Fibroblast of gingiva (primary cell): ENCODE results near the gene SPATA1.
"Not testable (repeated sequence)": the region's sequence is repeated elsewhere in the genome, so short reads cannot be mapped to it uniquely, and the experiment has no call there.

ENCODE experiments used
- DNase-seq: peaks from one replicate; pipeline ENCODE4 v3.0.0-alpha.2; 2011; ENCODE audit warnings: low read depth

Gene SPATA1

DNA sequence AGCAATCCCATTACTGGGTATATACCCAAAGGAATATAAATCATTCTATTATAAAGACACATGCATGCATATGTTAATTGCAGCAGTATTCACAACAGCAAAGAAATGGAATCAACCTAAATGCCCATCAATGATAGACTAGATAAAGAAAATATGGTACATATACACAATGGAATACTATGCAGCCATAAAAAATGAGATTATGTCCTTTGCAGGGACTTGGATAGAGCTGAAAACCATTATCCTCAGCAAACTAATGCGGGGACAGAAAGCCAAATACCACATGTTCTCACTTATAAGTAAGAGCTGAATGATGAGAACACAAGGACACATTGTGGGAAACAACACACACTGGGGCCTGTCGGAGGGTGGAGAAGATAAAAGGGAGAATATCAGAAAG is 88.8 kb downstream of the SPATA1 start:
- DNase-seq, result not testable (repeated sequence)

DNA sequence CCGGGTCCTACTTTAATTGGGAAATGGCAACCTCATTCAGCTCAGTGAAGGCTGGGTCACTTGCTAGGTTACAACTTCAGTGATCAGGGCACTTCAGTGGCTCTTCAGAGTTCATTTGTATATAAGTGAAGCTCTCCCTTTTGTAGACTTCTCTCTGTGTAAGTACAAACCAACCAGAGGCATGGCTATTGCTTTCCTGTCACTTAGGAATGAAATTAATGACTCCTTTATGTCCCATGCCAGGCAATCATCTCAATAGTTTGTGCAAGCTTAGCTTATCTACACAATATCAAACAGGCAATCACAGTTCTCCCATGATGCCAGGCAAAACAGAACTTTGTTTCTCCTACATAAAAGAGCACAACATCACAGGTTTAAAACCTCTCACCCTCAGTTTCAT is 90.8 kb downstream of the SPATA1 start:
- DNase-seq, result no peak

DNA sequence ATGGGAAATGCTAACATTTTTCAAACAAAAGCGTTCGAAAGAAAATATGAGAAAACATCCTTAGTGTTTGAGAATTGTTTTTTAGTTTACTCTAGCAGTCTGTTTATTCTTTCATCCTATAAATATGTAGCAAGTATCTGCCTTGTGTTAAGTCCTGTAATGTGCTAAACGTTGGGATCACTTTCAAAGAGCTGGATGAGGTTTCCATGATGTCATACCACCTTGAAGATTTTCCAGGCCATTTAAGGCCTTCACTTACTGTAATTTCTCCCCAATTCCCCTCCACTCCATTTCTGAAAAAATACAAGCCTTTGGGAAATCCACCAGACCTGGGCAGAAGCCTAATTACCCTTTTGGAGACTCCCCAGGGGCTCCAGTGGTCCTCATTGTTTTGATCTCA is 92.2 kb downstream of the SPATA1 start:
- peak; percentile 56 for DNase-seq

DNA sequence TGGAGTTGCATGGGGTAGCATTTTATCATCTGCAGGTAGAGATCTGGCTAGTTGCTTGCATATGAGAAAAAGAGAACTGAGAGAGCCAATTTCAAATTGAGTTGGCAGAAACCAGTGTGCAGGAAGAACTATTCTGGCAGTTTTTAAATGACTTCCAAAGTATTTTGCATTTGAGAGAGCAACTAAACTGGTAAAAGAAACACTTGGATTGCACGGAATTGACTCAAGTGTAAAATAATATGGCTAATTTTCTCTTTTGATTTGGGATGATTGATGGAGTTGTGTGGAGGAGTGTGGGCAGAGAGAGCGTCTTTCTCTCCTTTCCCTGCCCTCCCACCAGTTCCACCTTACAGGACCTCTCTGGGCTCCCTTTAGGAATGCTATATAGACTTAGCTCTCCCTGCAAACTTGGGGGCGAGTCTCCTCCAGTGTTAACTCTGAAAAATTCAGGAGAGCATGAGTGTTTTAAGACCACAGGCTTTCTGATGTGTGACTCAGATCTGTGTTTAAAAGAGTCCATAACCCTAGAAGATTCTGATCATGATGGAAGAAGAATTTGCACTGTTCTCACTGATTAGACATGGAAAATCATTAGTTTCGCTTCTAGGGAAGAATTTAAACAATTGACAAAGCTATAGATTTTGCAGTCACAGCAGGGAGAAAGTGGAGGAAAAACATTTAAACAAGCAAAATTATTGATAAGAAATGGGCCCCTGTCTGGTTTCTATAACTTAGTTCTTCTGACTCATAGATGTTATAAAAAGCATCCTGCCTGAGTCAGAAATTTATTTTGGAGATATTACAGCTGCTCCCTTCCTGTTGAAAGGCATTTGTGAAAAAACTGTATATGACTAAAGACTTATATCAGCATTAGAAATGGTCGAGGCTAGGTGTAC is 92.9 kb downstream of the SPATA1 start:
- DNase-seq, result peak; percentile 49

DNA sequence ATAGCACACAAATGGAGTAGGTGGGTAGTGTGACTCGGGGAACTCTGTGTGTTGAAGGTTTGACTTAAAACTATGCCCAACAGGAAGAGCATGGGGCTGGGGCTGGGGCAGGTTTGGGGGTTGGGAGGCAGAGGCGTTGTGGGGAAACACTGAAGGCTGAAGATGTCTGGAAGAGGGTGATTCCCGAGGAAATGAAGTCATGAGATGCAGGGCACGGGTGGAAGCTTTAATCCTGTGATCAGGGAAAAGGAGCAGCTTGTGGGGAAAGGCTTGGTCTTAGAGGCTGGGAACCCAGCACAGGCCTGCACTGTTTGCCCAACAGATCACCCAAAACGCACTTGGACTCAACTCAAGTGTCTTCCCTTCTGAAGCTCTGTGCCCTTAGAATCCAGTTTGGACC is 94.6 kb downstream of the SPATA1 start:
- DNase-seq, result no peak

DNA sequence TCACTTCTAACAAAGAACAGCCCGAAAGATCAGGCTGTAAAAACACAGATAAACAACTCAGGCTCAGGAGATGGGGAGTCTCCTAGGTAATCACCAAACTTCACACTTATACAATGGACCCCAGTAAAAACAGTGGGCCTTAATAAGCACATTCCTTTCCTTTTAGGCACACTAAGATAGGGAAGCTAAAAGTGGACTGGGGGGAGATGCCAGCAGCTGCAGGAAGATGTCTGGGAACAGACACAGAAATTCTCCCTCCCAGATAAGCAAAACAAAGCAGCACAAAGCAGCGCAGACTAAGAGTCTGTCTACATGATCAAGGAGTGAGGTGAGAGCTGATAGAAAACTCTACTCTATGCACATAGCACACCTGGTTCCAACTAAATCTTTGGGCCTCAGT is 97.0 kb downstream of the SPATA1 start:
- no peak for DNase-seq

DNA sequence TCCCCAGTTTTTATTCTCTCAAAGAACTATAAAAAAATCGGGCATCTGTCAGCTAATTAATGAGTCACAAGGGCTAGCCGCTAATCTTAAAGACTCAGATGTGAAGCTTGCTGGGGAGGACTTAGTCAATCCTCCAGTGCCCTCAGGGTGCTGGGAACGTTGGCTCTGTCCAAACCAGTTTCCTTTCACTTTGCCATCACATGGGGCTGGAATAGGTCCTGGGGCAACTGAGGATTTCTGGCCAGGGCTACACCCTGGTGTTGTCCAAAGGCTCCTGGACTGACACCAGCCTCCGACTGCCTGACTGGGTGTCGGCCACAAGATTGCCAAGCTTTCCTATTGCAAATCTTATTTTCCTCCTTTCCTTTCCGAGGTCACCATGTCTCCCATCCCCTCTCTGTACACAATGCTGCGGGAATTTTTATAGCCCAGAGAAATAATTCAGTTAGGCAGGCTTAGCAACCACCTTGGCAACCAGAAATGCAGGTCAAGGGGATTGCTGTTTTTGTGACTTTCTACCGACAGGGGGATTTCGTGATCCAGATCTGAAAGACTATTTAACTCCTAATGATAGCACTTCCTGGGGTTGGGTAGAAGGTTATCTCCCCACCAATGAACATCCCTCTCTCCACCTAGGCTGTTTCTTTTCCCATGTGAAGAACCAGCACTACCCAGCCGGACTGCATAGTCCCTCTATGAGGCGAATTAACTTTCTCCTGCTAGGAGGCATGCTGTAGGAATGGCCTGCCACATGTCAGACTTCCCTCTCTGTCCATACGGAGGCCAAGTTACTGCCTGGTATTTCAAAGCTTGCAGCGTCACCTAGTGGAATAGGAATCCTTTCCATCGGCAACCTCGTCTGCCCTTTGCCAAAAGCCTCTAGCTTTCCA is 98.0 kb downstream of the SPATA1 start:
- peak; percentile 87 for DNase-seq

DNA sequence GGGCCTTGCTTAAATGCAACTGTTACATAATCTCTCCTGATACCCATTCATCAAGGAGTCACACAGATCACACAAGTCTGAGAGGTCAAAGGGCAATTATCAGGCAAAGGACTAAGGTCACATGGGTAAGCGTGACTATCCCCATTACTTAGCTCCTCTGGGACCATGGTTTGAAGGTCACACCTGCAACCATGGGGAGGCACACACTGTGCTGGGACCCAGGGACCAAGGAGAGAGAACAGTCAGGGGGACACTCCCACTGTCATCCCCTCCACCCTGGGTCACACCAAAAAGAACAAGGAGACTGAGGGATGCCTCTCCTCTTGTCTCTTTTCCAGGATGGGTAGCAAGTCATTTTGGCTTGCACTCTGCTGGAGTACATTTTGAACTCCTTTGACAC is 99.0 kb downstream of the SPATA1 start:
- no peak for DNase-seq

DNA sequence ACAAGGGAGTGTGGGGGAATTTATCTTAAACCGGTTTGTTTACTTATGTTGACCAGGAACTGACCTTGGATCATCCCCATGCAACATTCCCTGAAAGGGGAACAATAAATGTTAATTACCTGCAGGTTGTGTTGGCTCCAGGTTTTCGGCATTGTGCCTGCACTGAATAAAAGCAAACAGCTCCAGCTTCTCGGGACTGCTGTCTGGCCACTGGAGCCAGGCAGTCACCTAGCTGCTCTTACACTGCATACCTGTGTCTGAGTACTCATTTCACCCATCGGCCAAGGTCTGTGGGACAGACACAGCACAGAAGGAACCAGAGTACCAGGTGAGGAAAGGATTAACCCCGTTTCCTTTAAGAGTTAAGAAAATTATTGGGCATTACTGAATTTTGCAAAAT is 100.8 kb downstream of the SPATA1 start:
- no peak for DNase-seq

DNA sequence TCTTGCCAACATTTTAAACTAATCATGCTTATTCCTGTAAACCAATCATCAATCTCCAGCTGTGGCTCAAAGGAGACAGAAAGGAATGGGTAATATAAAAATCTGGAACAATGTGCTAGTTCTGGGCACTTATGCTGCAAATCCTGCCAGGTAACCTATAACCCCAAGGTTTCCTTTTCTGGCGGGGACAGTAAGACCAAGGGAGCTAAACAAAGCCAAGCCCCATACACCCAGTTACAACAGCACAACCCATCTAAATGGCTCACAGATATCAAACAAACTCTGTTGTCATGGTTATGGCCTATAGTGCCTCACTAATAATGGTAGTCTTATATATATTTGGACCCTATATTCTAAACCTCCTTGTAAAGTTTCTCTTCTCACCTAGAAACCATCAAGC is 104.9 kb downstream of the SPATA1 start:
- DNase-seq, result no peak

DNA sequence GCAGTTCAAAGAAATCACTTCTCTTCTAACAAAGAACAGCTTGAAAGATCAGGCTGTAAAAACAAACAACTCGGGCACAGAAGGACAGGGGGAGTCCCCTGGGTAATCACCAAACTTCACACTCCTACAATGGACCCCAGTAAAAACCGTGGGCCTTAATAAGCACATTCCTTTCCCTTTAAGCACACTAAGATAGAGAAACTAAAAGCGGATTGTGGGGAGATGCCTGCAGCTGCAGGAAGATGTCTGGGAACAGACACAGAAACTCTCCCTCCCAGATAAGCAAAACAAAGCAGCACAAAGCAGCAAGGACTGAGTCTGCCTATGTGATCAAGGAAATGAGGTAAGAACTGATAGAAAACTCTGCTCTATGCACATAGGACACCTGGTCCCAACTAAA is 105.6 kb downstream of the SPATA1 start:
- no peak for DNase-seq

DNA sequence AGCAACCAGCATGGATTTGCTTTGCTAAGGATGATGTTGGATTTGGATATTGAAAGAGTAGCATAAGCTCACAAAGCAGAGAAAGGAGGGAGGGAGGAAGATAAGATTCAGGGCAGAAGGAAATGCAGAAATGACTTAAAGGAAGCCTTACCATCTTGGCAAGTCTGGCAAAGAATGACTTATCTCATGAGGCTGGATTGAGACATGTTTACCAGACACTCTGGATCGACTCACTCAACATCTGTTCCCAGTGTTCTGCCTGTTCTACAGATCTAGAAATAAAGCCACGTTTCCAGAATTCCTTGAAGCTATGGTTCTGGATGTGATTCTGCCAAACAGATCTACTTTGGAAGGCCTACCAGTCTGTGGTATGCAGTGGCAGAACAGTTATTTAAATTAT is 106.8 kb downstream of the SPATA1 start:
- DNase-seq, result peak; percentile 46

DNA sequence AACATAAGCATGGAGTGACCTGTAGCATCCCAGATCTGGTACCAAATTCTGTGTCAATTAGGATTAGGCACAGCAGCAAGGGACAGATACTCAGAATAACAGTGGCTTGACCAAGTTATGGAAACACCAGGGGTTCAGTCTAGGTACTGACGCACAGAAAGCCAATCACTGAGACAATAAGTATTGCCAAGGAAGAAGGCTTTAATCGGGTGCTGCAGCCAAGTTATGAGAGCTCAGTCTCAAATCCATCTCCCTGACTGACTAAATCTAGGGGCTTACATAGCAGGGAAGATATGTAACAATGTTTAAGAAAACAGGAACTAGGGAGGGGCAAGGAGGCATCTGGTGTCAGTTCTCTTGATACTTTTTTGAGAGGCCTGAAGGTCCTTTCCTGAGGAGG is 107.7 kb downstream of the SPATA1 start:
- no peak for DNase-seq

DNA sequence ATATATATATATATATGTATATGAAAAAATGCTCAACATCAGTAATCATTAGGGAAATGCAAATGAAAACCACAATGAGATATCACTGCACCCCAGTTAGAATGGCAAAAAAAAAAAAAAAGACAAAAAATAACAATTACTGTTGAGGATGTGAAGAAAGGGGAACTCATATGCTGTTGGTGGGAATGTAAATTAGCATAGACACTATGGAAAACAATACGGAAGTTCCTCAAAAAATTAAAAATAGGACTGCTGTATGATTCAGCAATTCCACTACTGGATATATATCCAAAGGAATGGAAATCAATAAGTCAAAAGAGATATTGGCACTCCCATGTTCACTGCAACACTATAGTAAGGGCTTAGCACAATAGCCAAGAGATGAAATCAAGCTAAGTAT is 109.6 kb downstream of the SPATA1 start:
- no peak for DNase-seq
